K562 (cell line): ENCODE results near the gene SLCO1A2. TPM values are rescaled to one million over a fixed set of nuclear protein-coding genes. Genes with fewer than 3 reads are reported as not detected.
A peak's percentile ranks its signal among the peaks of the same experiment; 100 is the strongest.

Source experiments
- ATAC-seq: fragments of 200-7000 bp; cut with Tn5 transposase; 3 replicates; pipeline ENCODE4 v1.9.1; 2020; ENCODE audit warnings: moderate library complexity
- BruUV-seq: library from RNA; stranded (reverse); fragments of 400-500 nt; replicated peaks from 2 replicates; lab custom pipeline; 2021; lab: Mats Ljungman, UMichigan
- CTCF ChIA-PET: fragments of 300-600 bp; formaldehyde crosslinking; extraction: SDS; loops from one replicate; lab custom pipeline; 2021; ENCODE audit warnings: low intra/inter-chr PET ratio; lab: Yijun Ruan, JAX
- POLR2A ChIA-PET: fragments of 300-600, 350-650 bp; sonication (Branson Sonifier 250); formaldehyde crosslinking; extraction: SDS; loops from one replicate; lab custom pipeline; 2021; ENCODE audit warnings: antibody characterized with exemption, inconsistent platforms; lab: Yijun Ruan, JAX
- DNase-seq, 4 experiments: peaks; one replicate each; pipeline versions ENCODE4 v3.0.0 to v3.0.0-alpha.2; 2011 to 2018; ENCODE audit warnings: low spot score in 3 of 4, mixed read lengths in 3 of 4; ENCODE audit errors: extremely low read depth in 1 of 4
- FAIRE-seq: peaks from 2 replicates; lab custom pipeline; 2011; peaks lifted over from hg19 to GRCh38; lab: Jason Lieb, UNC
- H2AFZ ChIP-seq: 2 replicates; pipeline ENCODE4 v1.6.0; 2011; ENCODE audit warnings: low read depth, low read length, control low read depth, inconsistent platforms
- H3K27ac ChIP-seq: fragments of 200-600 bp; 3 replicates; pipeline ENCODE4 v1.8.0; 2011; ENCODE audit warnings: low read depth, mild to moderate bottlenecking, control low read depth, inconsistent platforms, low read length, moderate library complexity, mixed read lengths; ENCODE audit errors: extremely low read depth
- H3K27me3 ChIP-seq, 2 experiments: fragments of 300-600 bp in 1 of 2; 2 replicates in 1 of 2; 3 replicates in 1 of 2; pipeline versions ENCODE4 v1.6.0 to v1.8.0; 2011; ENCODE audit warnings: inconsistent platforms in 2 of 2, low read length in 2 of 2, mild to moderate bottlenecking in 1 of 2, mixed read lengths in 1 of 2, moderate library complexity in 1 of 2; ENCODE audit not compliant: control insufficient read depth in 2 of 2, insufficient read depth in 2 of 2
- H3K36me3 ChIP-seq: fragments of 300-600 bp; 3 replicates; pipeline ENCODE4 v1.8.0; 2011; ENCODE audit warnings: mild to moderate bottlenecking, low read length, inconsistent platforms; ENCODE audit not compliant: control insufficient read depth, insufficient read depth
- H3K4me1 ChIP-seq, 2 experiments: fragments of 200-600 bp in 1 of 2; replicated peaks in 1 of 2; 2 replicates in 1 of 2; 3 replicates in 1 of 2; pipeline versions ENCODE4 v1.5.1 to v1.8.0; 2011; ENCODE audit warnings: inconsistent platforms in 2 of 2, low read length in 2 of 2, mild to moderate bottlenecking in 1 of 2, mixed read lengths in 1 of 2, moderate library complexity in 1 of 2; ENCODE audit not compliant: control insufficient read depth in 2 of 2, insufficient read depth in 2 of 2
- H3K4me2 ChIP-seq: 2 replicates; pipeline ENCODE4 v1.6.1; 2011; ENCODE audit warnings: low read length, control low read depth, inconsistent platforms, mixed read lengths; ENCODE audit not compliant: insufficient read depth
- H3K4me3 ChIP-seq: fragments of 200-600 bp; sonication (generic), shearing (Covaris generic); 2 replicates; pipeline ENCODE4 v1.5.1; 2016; ENCODE audit warnings: control low read depth, inconsistent platforms
- H3K79me2 ChIP-seq: fragments of 200-600 bp; 3 replicates; pipeline ENCODE4 v1.8.0; 2011; ENCODE audit warnings: low read length, inconsistent platforms; ENCODE audit not compliant: control insufficient read depth, insufficient read depth
- H3K9ac ChIP-seq, 2 experiments: 2 replicates each; pipeline versions ENCODE4 v1.6.0 to v1.6.1; 2011; ENCODE audit warnings: low read depth in 2 of 2, low read length in 2 of 2, control low read depth in 1 of 2, inconsistent platforms in 1 of 2, mild to moderate bottlenecking in 1 of 2, mixed read lengths in 1 of 2; ENCODE audit not compliant: insufficient read depth in 1 of 2
- H3K9me1 ChIP-seq: one replicate; pipeline ENCODE4 v1.6.0; 2011; ENCODE audit warnings: inconsistent platforms, mild to moderate bottlenecking, low read length, moderate library complexity; ENCODE audit not compliant: control insufficient read depth, insufficient read depth
- H3K9me3 ChIP-seq: replicated peaks from 2 replicates; pipeline ENCODE4 v1.5.1; 2011; ENCODE audit warnings: low read depth, low read length, inconsistent platforms; ENCODE audit not compliant: control insufficient read depth, insufficient read depth
- H4K20me1 ChIP-seq: replicated peaks from 2 replicates; pipeline ENCODE4 v1.6.1; 2011; ENCODE audit warnings: low read length, inconsistent platforms, mixed read lengths; ENCODE audit not compliant: control insufficient read depth, insufficient read depth
- BACH1 ChIP-seq: fragments of 200-800 bp; sonication (Bioruptor generic); IDR thresholded peaks from 2 replicates; pipeline ENCODE4 v1.6.1; 2016; ENCODE audit warnings: missing genetic modification characterization, missing compliant biosample characterization
- CEBPG ChIP-seq, 3 experiments: fragments of 200-800 bp in 1 of 3; sonication (Bioruptor generic) in 1 of 3; sonication (generic) in 1 of 3; formaldehyde crosslinking in 1 of 3; IDR thresholded peaks in 2 of 3; conservative IDR thresholded peaks in 1 of 3; 2 replicates each; pipeline versions ENCODE4 v1.6.1 to v1.8.0; 2016 to 2022; ENCODE audit warnings: missing compliant biosample characterization in 2 of 3, missing genetic modification characterization in 2 of 3, mild to moderate bottlenecking in 1 of 3, missing genetic modification reagents in 1 of 3
- CTCF ChIP-seq, 3 experiments: IDR thresholded peaks in 2 of 3; conservative IDR thresholded peaks in 1 of 3; 2 replicates each; pipeline ENCODE4 v1.5.1; 2011 to 2012; ENCODE audit warnings: low read length in 3 of 3, mild to moderate bottlenecking in 3 of 3, control low read depth in 2 of 3, improper control_type of control experiment in 1 of 3, inconsistent platforms in 1 of 3, low read depth in 1 of 3, mixed read lengths in 1 of 3, moderate library complexity in 1 of 3; ENCODE audit not compliant: insufficient read depth in 2 of 3
- RAD21 ChIP-seq, 2 experiments: fragments of 250-450 bp in 1 of 2; fragments of 450-650 bp in 1 of 2; sonication (Bioruptor Pico) in 1 of 2; formaldehyde crosslinking in 1 of 2; IDR thresholded peaks in 1 of 2; conservative IDR thresholded peaks in 1 of 2; 2 replicates each; pipeline versions ENCODE4 v1.4.0 to v1.8.0; 2020 to 2022; ENCODE audit warnings: mild to moderate bottlenecking in 2 of 2, moderate library complexity in 1 of 2
- RBBP5 ChIP-seq: fragments of 200-600 bp; sonication (generic); IDR thresholded peaks from 2 replicates; pipeline ENCODE4 v1.6.1; 2012; ENCODE audit warnings: borderline replicate concordance, mild to moderate bottlenecking, low read length, control low read depth, inconsistent platforms; ENCODE audit not compliant: insufficient read depth, poor library complexity, severe bottlenecking
- SNRNP70 ChIP-seq: fragments of 200-400 bp; formaldehyde crosslinking; optimal IDR thresholded peaks from 2 replicates; pipeline ENCODE3; 2017; ENCODE audit warnings: low read depth, low read length
- TFAP4 ChIP-seq: sonication (generic); formaldehyde crosslinking; IDR thresholded peaks from 2 replicates; pipeline ENCODE4 v1.8.0; 2022; ENCODE audit warnings: missing genetic modification reagents, mild to moderate bottlenecking, moderate library complexity, borderline replicate concordance
- ZNF280A ChIP-seq: fragments of 450-650 bp; IDR thresholded peaks from 2 replicates; pipeline ENCODE4 v1.6.1; 2018; ENCODE audit warnings: mild to moderate bottlenecking, low read depth; ENCODE audit not compliant: partially characterized antibody
- ZNF41 ChIP-seq: fragments of 250-450 bp; sonication (Bioruptor Pico); conservative IDR thresholded peaks from 2 replicates; pipeline ENCODE4 v1.4.0; 2020; ENCODE audit warnings: mild to moderate bottlenecking
- WGBS: fragments of 100-300 bp; shearing (Covaris generic); methylation state at CpG from one replicate; pipeline ENCODE4 v1.1.6; 2016; ENCODE audit warnings: low coverage, mixed read lengths; ENCODE audit not compliant: insufficient coverage; ENCODE audit errors: missing lambda C conversion rate; 5-methylcytosine and 5-hydroxymethylcytosine counted together
- in situ Hi-C: fragments of 300-500 bp; cut with MboI; formaldehyde crosslinking; loops from 4 replicates; pipeline ENCODE4 v1.15.0; 2018; ENCODE audit warnings: inconsistent platforms, mixed read lengths
- intact Hi-C: fragments of 100-400 bp; cut with micrococcal nuclease; formaldehyde crosslinking; loops from 2 replicates; pipeline ENCODE4 v1.14.2; 2022
- polyA plus RNA-seq, 8 experiments: library from polyadenylated mRNA; depleted of rRNA in 4 of 8; stranded (reverse) in 5 of 8; unstranded in 3 of 8; fragments of >200 nt; fragmentation: Nextera tagmentation in 2 of 8; fragmentation: Illumina TruSeq in 1 of 8; extraction: Ambion mirVana in 2 of 8; extraction: Trizol in 1 of 8; gene quantifications; 2 replicates each; pipeline versions ENCODE4 v1.2.1 to v1.2.3, GENCODE V29; 2011 to 2014; ENCODE audit warnings: inconsistent platforms in 1 of 8, missing spikeins in 1 of 8
- total RNA-seq, 7 experiments: library from RNA; depleted of rRNA in 6 of 7; stranded (reverse); fragments of >200 nt in 6 of 7; fragmentation: Illumina TruSeq in 2 of 7; extraction: Trizol in 2 of 7; gene quantifications; 2 replicates each; pipeline versions ENCODE4 v1.2.1 to v1.2.3, GENCODE V29; 2011 to 2021; ENCODE audit warnings: low replicate concordance in 1 of 7

Gene SLCO1A2
- total and polyA plus RNA-seq, 9 of the 15 experiments (the other 6 are each of a cell fraction or from before 2014, with no cell fraction given) = 1.2 to 4.4 (median 2.6) TPM

- Histone ChIP-seq H4K20me1 (no peaks in the 10 kb centered on the region), H3K4me3 (no peak overlapping the region), H3K27ac (no peak overlapping the region), H3K9me3 (no peaks in the 10 kb centered on the region)
- BruUV-seq = no TSS peak
- intact Hi-C loops = no loop called here
- peak; percentile 67 for FAIRE-seq
- TF ChIP-seq ZNF280A = no peak
- no peak for TF ChIP-seq ZNF41 (CRISPR knock-in tag)
- no peak for TF ChIP-seq RBBP5
- TF ChIP-seq BACH1 (tag) = no peak
- TF ChIP-seq SNRNP70 = no peak
- TF ChIP-seq CTCF (IDR thresholded peaks at IDR 0.05 in 2 of 3, conservative IDR thresholded peaks at IDR 0.05 in 1 of 3; ENCODE audit: insufficient read depth in 2 of 3, low read depth in 1 of 3, low read length in 3 of 3) = peak; percentile 21 to 60 (median 49); a peak in 5 of 6 replicates
- TF ChIP-seq RAD21 (CRISPR knock-in tag; conservative IDR thresholded peaks at IDR 0.05 in 1 of 2, IDR thresholded peaks at IDR 0.05 in 1 of 2) = peak in 1 of 2 experiments; percentile 33; a peak in 2 of 4 replicates
- TF ChIP-seq CEBPG (CRISPR knock-in tag; IDR thresholded peaks at IDR 0.05) = no peak
- no peak for TF ChIP-seq CEBPG (tag; conservative IDR thresholded peaks at IDR 0.05 in 1 of 2, IDR thresholded peaks at IDR 0.05 in 1 of 2)
- no peak for TF ChIP-seq TFAP4
- TF ChIP-seq, all 486 proteins: peak for 2
- DNase-seq (peak; percentile 7 to 19 (median 8)), ATAC-seq (peak; percentile 71)
- H3K79me2 ChIP-seq = no peaks in the 10 kb centered on the region
- H3K36me3 ChIP-seq = no peaks in the 10 kb centered on the region
- ChIA-PET CTCF (no interaction called here), POLR2A (no interaction called here)
- H3K9me1 ChIP-seq = no peaks in the 10 kb centered on the region
- no peaks in the 10 kb centered on the region for H3K4me1 ChIP-seq
- no peaks in the 10 kb centered on the region for H3K27me3 ChIP-seq
- no peak overlapping the region for H3K9ac ChIP-seq
- WGBS = 60% methylated on average over 4 of the region's 4 CpGs
- H3K4me2 ChIP-seq = no peak overlapping the region
- in situ Hi-C loops = no loop called here
- H2AFZ ChIP-seq = 0 out of 2 replicates have a peak overlapping the region, but pooled peaks have one; percentile 33
Observed at GRCh38 chr12:21296751-21297406, 37.8 kb downstream of the SLCO1A2 start.
